ENCODE measurements around the gene PPP1R17. TPM values are rescaled to one million over a fixed set of nuclear protein-coding genes. Genes with fewer than 3 reads are reported as not detected.

PPP1R17 gene
- total RNA-seq, 3 donors from 2014 or later, result not detected

DNA sequence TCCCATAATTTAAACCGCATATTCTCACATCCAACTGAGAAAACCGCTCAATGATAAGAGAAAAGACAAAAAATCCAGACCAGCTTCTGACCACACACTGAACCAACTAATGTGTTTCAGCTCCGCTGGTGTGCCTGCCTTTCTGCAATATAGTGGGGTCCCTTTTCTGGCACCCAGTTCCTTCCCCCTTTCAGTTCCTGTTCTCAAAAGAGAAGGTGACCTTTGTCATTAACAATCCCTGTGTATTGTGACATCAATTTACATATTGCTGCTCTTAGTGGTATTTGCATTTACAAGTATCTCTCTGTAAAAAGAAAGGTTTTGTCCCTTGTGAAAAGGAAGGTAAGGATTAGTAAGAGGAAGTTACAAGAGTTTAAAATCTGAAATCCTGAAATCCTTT, 1.4 kb downstream of the PPP1R17 start:
- no peaks in the 10 kb centered on the region for H3K27me3 ChIP-seq
- intact Hi-C loops (cut with DNase I; ENCODE audit: low total_unique reads), result no loop called here
- no peak for DNase-seq (ENCODE audit: low spot score in 2 of 2)
- TF ChIP-seq, protein P1, sequence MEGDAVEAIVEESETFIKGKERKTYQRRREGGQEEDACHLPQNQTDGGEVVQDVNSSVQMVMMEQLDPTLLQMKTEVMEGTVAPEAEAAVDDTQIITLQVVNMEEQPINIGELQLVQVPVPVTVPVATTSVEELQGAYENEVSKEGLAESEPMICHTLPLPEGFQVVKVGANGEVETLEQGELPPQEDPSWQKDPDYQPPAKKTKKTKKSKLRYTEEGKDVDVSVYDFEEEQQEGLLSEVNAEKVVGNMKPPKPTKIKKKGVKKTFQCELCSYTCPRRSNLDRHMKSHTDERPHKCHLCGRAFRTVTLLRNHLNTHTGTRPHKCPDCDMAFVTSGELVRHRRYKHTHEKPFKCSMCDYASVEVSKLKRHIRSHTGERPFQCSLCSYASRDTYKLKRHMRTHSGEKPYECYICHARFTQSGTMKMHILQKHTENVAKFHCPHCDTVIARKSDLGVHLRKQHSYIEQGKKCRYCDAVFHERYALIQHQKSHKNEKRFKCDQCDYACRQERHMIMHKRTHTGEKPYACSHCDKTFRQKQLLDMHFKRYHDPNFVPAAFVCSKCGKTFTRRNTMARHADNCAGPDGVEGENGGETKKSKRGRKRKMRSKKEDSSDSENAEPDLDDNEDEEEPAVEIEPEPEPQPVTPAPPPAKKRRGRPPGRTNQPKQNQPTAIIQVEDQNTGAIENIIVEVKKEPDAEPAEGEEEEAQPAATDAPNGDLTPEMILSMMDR (IDR thresholded peaks at IDR 0.05), result no peak
- TF ChIP-seq POLR2AphosphoS5 (IDR thresholded peaks at IDR 0.05), result no peak
- no peak for TF ChIP-seq POLR2A (IDR thresholded peaks at IDR 0.05)
- no peaks in the 10 kb centered on the region for H3K4me1 ChIP-seq
- H3K36me3 ChIP-seq, result no peaks in the 10 kb centered on the region
- no peak overlapping the region for H3K4me3 ChIP-seq
- no peak overlapping the region for H3K27ac ChIP-seq
- H3K9me3 ChIP-seq, result no peaks in the 10 kb centered on the region

DNA sequence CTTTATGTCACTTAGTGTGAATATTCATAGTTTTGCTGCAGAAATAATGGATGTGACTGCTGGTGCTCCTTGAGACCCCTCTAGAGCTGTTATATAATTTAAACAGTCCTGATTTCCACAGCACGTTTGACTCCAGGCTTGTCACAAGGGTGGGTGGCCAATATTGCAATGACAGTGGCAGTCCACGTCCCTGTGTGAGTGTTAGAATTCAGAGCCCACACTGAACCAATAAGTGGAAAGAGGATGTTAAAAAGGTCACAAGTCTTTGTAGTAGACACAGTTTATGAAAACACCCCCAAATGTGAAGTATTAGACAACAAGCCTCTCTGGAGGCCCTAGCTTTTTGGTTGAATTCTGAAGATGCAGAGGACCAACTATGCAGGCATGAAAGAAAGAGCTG, 2.0 kb downstream of the PPP1R17 start:
- intact Hi-C loops (cut with DNase I; ENCODE audit: low total_unique reads), result no loop called here
- no peak for DNase-seq (ENCODE audit: low spot score in 2 of 2)
- Histone ChIP-seq H3K4me1 (no peaks in the 10 kb centered on the region), H3K36me3 (no peaks in the 10 kb centered on the region), H3K27ac (no peak overlapping the region), H3K9me3 (no peaks in the 10 kb centered on the region), H3K27me3 (no peaks in the 10 kb centered on the region), H3K4me3 (no peak overlapping the region)
- TF ChIP-seq POLR2AphosphoS5 (IDR thresholded peaks at IDR 0.05), result no peak
- TF ChIP-seq, protein P1 (IDR thresholded peaks at IDR 0.05), result no peak

DNA sequence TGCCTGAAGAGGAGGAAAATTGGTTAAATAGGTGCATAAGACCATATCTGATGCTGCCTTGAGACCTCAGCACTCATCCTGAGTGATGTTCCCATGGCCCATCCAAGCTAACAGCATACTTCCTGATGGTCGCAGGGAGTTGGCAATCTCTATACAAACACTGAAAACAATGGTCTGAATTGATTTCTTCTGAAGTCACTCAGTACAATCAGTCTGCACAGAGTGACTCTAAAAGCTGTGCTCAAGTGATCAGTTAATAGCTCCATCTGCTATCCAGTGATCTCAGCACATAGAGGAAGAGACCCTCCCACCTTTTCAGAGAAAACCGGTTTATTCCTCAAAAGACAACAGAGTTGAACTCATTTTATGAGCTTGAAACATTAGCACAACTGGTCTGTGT, 3.9 kb downstream of the PPP1R17 start:
- intact Hi-C loops (cut with DNase I; ENCODE audit: low total_unique reads), result no loop called here
- no peak for DNase-seq (ENCODE audit: low spot score in 2 of 2)
- TF ChIP-seq, protein P1 (IDR thresholded peaks at IDR 0.05), result no peak
- TF ChIP-seq POLR2AphosphoS5 (IDR thresholded peaks at IDR 0.05) (no peak), POLR2A (IDR thresholded peaks at IDR 0.05) (no peak)

DNA sequence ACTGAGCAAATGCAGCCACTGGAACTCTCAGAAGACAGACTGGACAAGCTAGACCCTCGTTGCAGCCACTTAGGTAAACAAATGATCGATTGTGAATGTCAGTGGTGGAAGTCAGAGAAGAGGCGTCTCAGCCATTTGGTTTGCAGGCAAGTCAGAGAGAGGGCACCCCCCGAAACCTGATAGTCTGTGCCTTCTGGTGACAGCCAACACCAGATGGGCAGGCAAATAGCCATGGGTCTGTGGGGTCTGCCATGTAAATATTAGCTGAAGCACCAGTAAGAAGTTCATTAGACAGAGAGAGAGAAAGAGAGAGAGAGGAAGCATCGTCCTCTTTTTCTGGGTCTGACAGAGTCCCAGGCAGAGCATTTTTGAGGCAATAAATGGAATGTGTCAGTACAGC, 5.4 kb downstream of the PPP1R17 start:
- Histone ChIP-seq H3K9me3 (no peaks in the 10 kb centered on the region), H3K36me3 (no peaks in the 10 kb centered on the region), H3K27me3 (no peaks in the 10 kb centered on the region), H3K4me1 (no peaks in the 10 kb centered on the region), H3K27ac (no peak overlapping the region), H3K4me3 (no peak overlapping the region)
- TF ChIP-seq, protein P1 (IDR thresholded peaks at IDR 0.05), result no peak
- intact Hi-C loops (cut with DNase I; ENCODE audit: low total_unique reads), result no loop called here
- DNase-seq (ENCODE audit: low spot score in 2 of 2), result no peak

More for the DNA sequence above, 3.9 kb downstream of the PPP1R17 start:
- no peak overlapping the region for H3K27ac ChIP-seq
- no peak overlapping the region for H3K4me3 ChIP-seq
- no peaks in the 10 kb centered on the region for H3K27me3 ChIP-seq
- H3K4me1 ChIP-seq, result no peaks in the 10 kb centered on the region
- no peaks in the 10 kb centered on the region for H3K36me3 ChIP-seq
- no peaks in the 10 kb centered on the region for H3K9me3 ChIP-seq

DNA sequence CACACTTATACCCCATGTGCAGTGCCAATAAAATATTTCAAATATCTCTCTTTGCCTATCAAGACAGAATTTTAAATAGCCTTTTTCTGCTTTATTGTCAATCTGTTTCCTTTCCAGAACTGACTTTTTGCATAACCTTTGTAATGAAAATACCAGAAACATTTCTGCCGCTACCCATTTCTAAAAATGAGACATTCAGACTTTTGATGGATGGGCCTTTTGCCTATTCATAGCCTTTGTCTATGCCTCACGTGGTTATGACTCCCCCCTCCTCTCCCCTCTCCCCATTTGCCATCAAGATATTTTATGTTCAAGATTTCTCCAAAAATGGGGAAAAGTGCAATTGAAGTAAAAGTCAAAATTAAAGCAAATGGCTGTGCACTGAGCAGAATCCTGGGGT, 5.9 kb downstream of the PPP1R17 start:
- no peaks in the 10 kb centered on the region for H3K9me3 ChIP-seq
- no peak overlapping the region for H3K4me3 ChIP-seq
- H3K27me3 ChIP-seq, result no peaks in the 10 kb centered on the region
- intact Hi-C loops (cut with DNase I; ENCODE audit: low total_unique reads), result no loop called here
- DNase-seq (ENCODE audit: low spot score in 2 of 2), result no peak
- no peak overlapping the region for H3K27ac ChIP-seq
- no peaks in the 10 kb centered on the region for H3K4me1 ChIP-seq
- no peaks in the 10 kb centered on the region for H3K36me3 ChIP-seq
- TF ChIP-seq, protein P1 (IDR thresholded peaks at IDR 0.05), result no peak
- TF ChIP-seq POLR2AphosphoS5 (IDR thresholded peaks at IDR 0.05) (no peak), POLR2A (IDR thresholded peaks at IDR 0.05) (no peak)

Measured in breast epithelium (tissue), 4 donors.